HepG2 (cell line): ENCODE measurements around the gene ELP5. TPM values are rescaled to one million over a fixed set of nuclear protein-coding genes. Genes with fewer than 3 reads are reported as not detected.

ENCODE experiments used
- ATF7 ChIP-seq, 2 experiments: fragments of 450-650 bp in 1 of 2; sonication (generic) in 1 of 2; formaldehyde crosslinking in 1 of 2; IDR thresholded peaks; 2 replicates each; pipeline versions ENCODE4 v1.4.0 to v1.6.1; 2016 to 2020; ENCODE audit warnings: antibody characterized with exemption in 1 of 2, mild to moderate bottlenecking in 1 of 2, missing genetic modification reagents in 1 of 2
- FOXJ3 ChIP-seq: sonication (generic); formaldehyde crosslinking; IDR thresholded peaks from 2 replicates; pipeline ENCODE4 v1.4.0; 2020; ENCODE audit warnings: missing genetic modification reagents, mild to moderate bottlenecking, borderline replicate concordance
- GABPB1 ChIP-seq: IDR thresholded peaks from 2 replicates; pipeline ENCODE4 v1.6.1; 2016; ENCODE audit warnings: mild to moderate bottlenecking, missing genetic modification reagents, moderate library complexity, missing compliant biosample characterization
- GPN1 ChIP-seq: sonication (generic); formaldehyde crosslinking; IDR thresholded peaks from 2 replicates; pipeline ENCODE4 v1.5.1; 2020; ENCODE audit warnings: missing genetic modification reagents, borderline replicate concordance
- HMG20B ChIP-seq: conservative IDR thresholded peaks from 2 replicates; pipeline ENCODE4 v1.6.1; 2016; ENCODE audit warnings: missing genetic modification reagents, missing compliant biosample characterization
- HOXA9 ChIP-seq: sonication (generic); formaldehyde crosslinking; IDR thresholded peaks from 2 replicates; pipeline ENCODE4 v1.8.1; 2022; ENCODE audit warnings: missing genetic modification reagents, mild to moderate bottlenecking, moderate library complexity, borderline replicate concordance
- IRF2 ChIP-seq: IDR thresholded peaks from 2 replicates; pipeline ENCODE4 v1.6.1; 2018; ENCODE audit warnings: missing genetic modification reagents, missing compliant biosample characterization
- KLF11 ChIP-seq: IDR thresholded peaks from 2 replicates; pipeline ENCODE4 v1.6.1; 2016; ENCODE audit warnings: missing compliant biosample characterization
- LCORL ChIP-seq, 2 experiments: fragments of 450-650 bp in 1 of 2; sonication (generic) in 1 of 2; formaldehyde crosslinking in 1 of 2; IDR thresholded peaks; 2 replicates each; pipeline versions ENCODE4 v1.5.0 to v1.6.1; 2017 to 2020; ENCODE audit warnings: antibody characterized with exemption in 1 of 2, missing genetic modification reagents in 1 of 2
- MAX ChIP-seq: IDR thresholded peaks from 2 replicates; pipeline ENCODE4 v1.6.1; 2012; ENCODE audit warnings: inconsistent platforms
- MED13 ChIP-seq: sonication (generic); formaldehyde crosslinking; IDR thresholded peaks from 2 replicates; pipeline ENCODE4 v1.5.0; 2020; ENCODE audit warnings: missing genetic modification reagents
- MEF2D ChIP-seq: sonication (generic); formaldehyde crosslinking; IDR thresholded peaks from 2 replicates; pipeline ENCODE4 v1.5.1; 2020; ENCODE audit warnings: mild to moderate bottlenecking, missing genetic modification reagents
- MTF2 ChIP-seq: sonication (generic); formaldehyde crosslinking; IDR thresholded peaks from 2 replicates; pipeline ENCODE4 v1.5.0; 2020; ENCODE audit warnings: missing genetic modification reagents, borderline replicate concordance
- NR1H2 ChIP-seq: sonication (generic); formaldehyde crosslinking; IDR thresholded peaks from 2 replicates; pipeline ENCODE4 v1.8.1; 2022; ENCODE audit warnings: low read depth, missing genetic modification reagents, borderline replicate concordance
- ONECUT2 ChIP-seq: sonication (generic); formaldehyde crosslinking; IDR thresholded peaks from 2 replicates; pipeline ENCODE4 v1.4.0; 2020; ENCODE audit warnings: missing genetic modification reagents
- PHB2 ChIP-seq: fragments of 450-650 bp; IDR thresholded peaks from 2 replicates; pipeline ENCODE4 v1.6.1; 2018; ENCODE audit not compliant: partially characterized antibody
- POLR2A ChIP-seq, 2 experiments: IDR thresholded peaks; 2 replicates each; pipeline ENCODE4 v1.6.1; 2011; ENCODE audit warnings: low read depth in 2 of 2, low read length in 2 of 2, mild to moderate bottlenecking in 1 of 2, moderate library complexity in 1 of 2; ENCODE audit not compliant: insufficient read depth in 1 of 2
- RCOR2 ChIP-seq: IDR thresholded peaks from 2 replicates; pipeline ENCODE4 v1.6.1; 2016; ENCODE audit warnings: missing biosample characterization, missing genetic modification reagents
- SNAI1 ChIP-seq: sonication (generic); formaldehyde crosslinking; IDR thresholded peaks from 2 replicates; pipeline ENCODE4 v1.5.0; 2020; ENCODE audit warnings: mild to moderate bottlenecking, missing genetic modification reagents, borderline replicate concordance
- ZNF205 ChIP-seq: IDR thresholded peaks from 2 replicates; pipeline ENCODE4 v1.6.1; 2018; ENCODE audit warnings: missing biosample characterization, missing genetic modification reagents
- ZNF235 ChIP-seq: sonication (generic); formaldehyde crosslinking; IDR thresholded peaks from 2 replicates; pipeline ENCODE4 v1.8.1; 2023; ENCODE audit warnings: mild to moderate bottlenecking, missing genetic modification reagents, borderline replicate concordance
- polyA plus RNA-seq, 8 experiments: library from polyadenylated mRNA; depleted of rRNA in 3 of 8; stranded (reverse) in 7 of 8; unstranded in 1 of 8; fragments of >200 nt; fragmentation: Illumina TruSeq in 4 of 8; extraction: Trizol in 4 of 8; gene quantifications; 2 replicates each; pipeline versions ENCODE4 v1.2.1 to v1.2.3, GENCODE V29; 2011 to 2016; ENCODE audit warnings: low read depth in 4 of 8, missing spikeins in 1 of 8, mixed read lengths in 1 of 8; ENCODE audit not compliant: insufficient read depth in 1 of 8
- total RNA-seq, 5 experiments: library from RNA; depleted of rRNA; stranded (reverse); fragments of >200 nt; fragmentation: Illumina TruSeq; extraction: Trizol; gene quantifications; 2 replicates each; pipeline ENCODE4 v1.2.3, GENCODE V29; 2016; ENCODE audit warnings: low read depth in 1 of 5
- TF ChIP-seq, protein P1 (sequence below): sonication (generic); formaldehyde crosslinking; IDR thresholded peaks from 2 replicates; pipeline ENCODE4 v1.5.1; 2020; ENCODE audit warnings: missing genetic modification reagents, mild to moderate bottlenecking, borderline replicate concordance
- TF ChIP-seq, protein P2 (sequence below): sonication (generic); formaldehyde crosslinking; IDR thresholded peaks from 2 replicates; pipeline ENCODE4 v1.5.1; 2020; ENCODE audit warnings: missing genetic modification reagents, mild to moderate bottlenecking, borderline replicate concordance

Gene ELP5
- total and polyA plus RNA-seq, 2 of the 13 experiments (the other 11 are each of a cell fraction or from before 2014, with no cell fraction given), result 67.6 to 69.8 TPM

DNA sequence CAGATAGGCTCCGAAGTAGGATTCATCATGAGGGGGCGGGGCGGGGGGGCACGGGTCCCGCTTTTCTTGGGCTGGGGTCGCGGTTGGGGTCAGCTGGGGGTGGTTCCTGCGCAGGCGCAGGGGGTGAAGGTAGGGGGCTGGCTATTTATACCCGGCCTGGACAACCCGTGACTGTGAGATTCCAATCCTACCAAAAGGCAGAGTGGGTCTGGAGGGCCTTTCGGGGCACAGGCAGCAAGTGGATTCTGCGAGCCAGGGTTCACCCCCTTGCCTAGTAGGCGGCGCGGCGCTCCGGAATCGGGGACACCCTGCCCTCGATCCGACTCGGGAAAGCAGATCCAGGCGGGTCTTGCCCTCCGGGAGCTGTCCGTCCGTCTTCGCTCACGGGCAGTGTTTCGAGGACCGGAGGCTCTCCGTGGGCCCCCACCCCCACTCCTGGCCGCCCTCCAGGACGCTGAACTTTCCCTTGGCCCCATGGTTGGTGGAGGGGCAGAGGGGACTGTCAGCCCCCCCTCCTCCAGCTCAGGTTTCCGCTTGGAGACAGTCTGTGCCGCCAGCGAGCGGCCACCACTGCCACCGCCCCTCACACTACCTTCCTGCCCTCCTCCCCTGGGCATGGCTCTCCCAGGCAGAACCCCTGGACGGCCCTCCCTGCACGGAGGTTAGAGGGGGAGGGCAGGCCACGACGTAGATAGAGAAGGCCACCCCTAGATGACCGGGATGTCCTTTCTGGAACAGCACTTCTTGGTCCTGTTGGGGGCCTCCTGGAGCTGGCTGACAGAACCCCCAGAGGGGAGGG is 30.1 kb downstream of the ELP5 start (continued):
- TF ChIP-seq KLF11 (no peak), MED13 (CRISPR knock-in tag) (0 out of 2 replicates have a peak, but pooled peaks have one; percentile 26), IRF2 (CRISPR knock-in tag) (no peak), RCOR2 (no peak), ZNF205 (CRISPR knock-in tag) (no peak), MAX (peak; percentile 13; the same call in 1 of the 2 replicates), HMG20B (CRISPR knock-in tag) (no peak), ONECUT2 (no peak), MEF2D (CRISPR knock-in tag) (no peak), ATF7 (IDR thresholded peaks at IDR 0.05) (no peak), ATF7 (CRISPR knock-in tag; IDR thresholded peaks at IDR 0.05) (no peak), MTF2 (CRISPR knock-in tag) (no peak), NR1H2 (CRISPR knock-in tag) (no peak), PHB2 (no peak), GPN1 (CRISPR knock-in tag) (no peak), SNAI1 (CRISPR knock-in tag) (no peak), POLR2A (IDR thresholded peaks at IDR 0.05; ENCODE audit: insufficient read depth in 1 of 2, low read depth in 2 of 2, low read length in 2 of 2) (0 out of 4 replicates have a peak, but pooled peaks of 1 of the 2 experiments have one; percentile 2), ZNF235 (CRISPR knock-in tag) (no peak), LCORL (IDR thresholded peaks at IDR 0.05) (no peak), LCORL (CRISPR knock-in tag; IDR thresholded peaks at IDR 0.05) (no peak), FOXJ3 (CRISPR knock-in tag) (no peak), GABPB1 (CRISPR knock-in tag) (peak; percentile 64), HOXA9 (CRISPR knock-in tag) (no peak)
- TF ChIP-seq, protein P1, sequence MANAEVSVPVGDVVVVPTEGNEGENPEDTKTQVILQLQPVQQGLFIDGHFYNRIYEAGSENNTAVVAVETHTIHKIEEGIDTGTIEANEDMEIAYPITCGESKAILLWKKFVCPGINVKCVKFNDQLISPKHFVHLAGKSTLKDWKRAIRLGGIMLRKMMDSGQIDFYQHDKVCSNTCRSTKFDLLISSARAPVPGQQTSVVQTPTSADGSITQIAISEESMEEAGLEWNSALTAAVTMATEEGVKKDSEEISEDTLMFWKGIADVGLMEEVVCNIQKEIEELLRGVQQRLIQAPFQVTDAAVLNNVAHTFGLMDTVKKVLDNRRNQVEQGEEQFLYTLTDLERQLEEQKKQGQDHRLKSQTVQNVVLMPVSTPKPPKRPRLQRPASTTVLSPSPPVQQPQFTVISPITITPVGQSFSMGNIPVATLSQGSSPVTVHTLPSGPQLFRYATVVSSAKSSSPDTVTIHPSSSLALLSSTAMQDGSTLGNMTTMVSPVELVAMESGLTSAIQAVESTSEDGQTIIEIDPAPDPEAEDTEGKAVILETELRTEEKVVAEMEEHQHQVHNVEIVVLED, result no peak
- TF ChIP-seq, protein P2, sequence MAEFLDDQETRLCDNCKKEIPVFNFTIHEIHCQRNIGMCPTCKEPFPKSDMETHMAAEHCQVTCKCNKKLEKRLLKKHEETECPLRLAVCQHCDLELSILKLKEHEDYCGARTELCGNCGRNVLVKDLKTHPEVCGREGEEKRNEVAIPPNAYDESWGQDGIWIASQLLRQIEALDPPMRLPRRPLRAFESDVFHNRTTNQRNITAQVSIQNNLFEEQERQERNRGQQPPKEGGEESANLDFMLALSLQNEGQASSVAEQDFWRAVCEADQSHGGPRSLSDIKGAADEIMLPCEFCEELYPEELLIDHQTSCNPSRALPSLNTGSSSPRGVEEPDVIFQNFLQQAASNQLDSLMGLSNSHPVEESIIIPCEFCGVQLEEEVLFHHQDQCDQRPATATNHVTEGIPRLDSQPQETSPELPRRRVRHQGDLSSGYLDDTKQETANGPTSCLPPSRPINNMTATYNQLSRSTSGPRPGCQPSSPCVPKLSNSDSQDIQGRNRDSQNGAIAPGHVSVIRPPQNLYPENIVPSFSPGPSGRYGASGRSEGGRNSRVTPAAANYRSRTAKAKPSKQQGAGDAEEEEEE (CRISPR knock-in tag), result no peak
